GM18502 (cell line): Measurements from ENCODE around the gene ASAP3.
"Not testable (repeated sequence)": the region's sequence is repeated elsewhere in the genome, so short reads cannot be mapped to it uniquely, and the experiment has no call there.

Experiments
- ATAC-seq: cut with Tn5 transposase; IDR thresholded peaks from one replicate; pipeline ENCODE4 v1.9.1; 2021; ENCODE audit warnings: mild to moderate bottlenecking; ENCODE audit not compliant: unreplicated experiment, poor library complexity

ASAP3 gene

GRCh38 chr1:23380236-23380635 lies 103.7 kb downstream of the ASAP3 start:
- not testable (repeated sequence) for ATAC-seq
